Measurements from ENCODE around the gene RUNX2. TPM values are rescaled to one million over a fixed set of nuclear protein-coding genes. Genes with fewer than 3 reads are reported as not detected.

Gene RUNX2
- polyA plus RNA-seq, 1 donor (not counting 4 experiments of a cell fraction or from before 2014, with no cell fraction given): 1.4 TPM

DNA sequence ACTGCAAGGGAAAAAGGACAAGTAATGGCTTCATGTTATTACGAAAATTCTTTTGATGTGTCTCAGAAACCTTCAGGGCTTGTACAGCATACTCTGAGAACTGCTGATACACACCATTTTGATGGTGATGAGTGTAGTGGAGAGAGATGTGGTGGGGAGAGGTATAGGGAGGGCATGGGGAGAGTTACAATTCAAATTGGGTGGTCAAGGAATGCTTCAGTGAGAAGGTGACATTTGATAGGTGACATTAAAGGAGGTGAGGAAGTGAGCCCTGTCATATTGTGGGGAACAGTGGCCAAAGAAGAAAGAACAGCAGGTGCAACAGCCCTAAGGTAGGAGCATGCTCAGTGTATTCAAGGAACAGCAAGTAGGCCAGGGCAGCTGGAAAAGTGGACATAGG is 368.6 kb downstream of the RUNX2 start:
- dilution Hi-C loops (cut with MboI; ENCODE audit: extremely low pct_ligation_motif_present, low sequenced_read_pairs): no loop called here
- FAIRE-seq (peak; percentile 51), DNase-seq (ENCODE audit: low read depth, low spot score) (no peak)
- Histone ChIP-seq H3K36me3 (ENCODE audit: control insufficient read depth in 2 of 2, extremely low read depth in 1 of 2, insufficient read depth in 2 of 2, low read length in 2 of 2) (no peaks in the 10 kb centered on the region), H4K20me1 (ENCODE audit: control insufficient read depth, extremely low read depth, insufficient read depth, low read length) (no peaks in the 10 kb centered on the region), H3K4me2 (ENCODE audit: control insufficient read depth, extremely low read depth, insufficient read depth, low read depth, low read length) (peak overlapping the region; percentile 24), H3K9ac (ENCODE audit: control insufficient read depth, extremely low read depth, insufficient read depth, low read length) (no peak overlapping the region), H2AFZ (ENCODE audit: control insufficient read depth, low read length) (no peak overlapping the region), H3K9me1 (ENCODE audit: control insufficient read depth, extremely low read depth, insufficient read depth, low read length) (no peaks in the 10 kb centered on the region), H3K9me3 (ENCODE audit: control insufficient read depth, low read depth, low read length) (no peaks in the 10 kb centered on the region), H3K4me3 (ENCODE audit: control insufficient read depth in 2 of 3, extremely low read depth in 1 of 3, insufficient read depth in 2 of 3, low read depth in 1 of 3, low read length in 3 of 3) (no peak overlapping the region), H3K27me3 (ENCODE audit: control insufficient read depth, extremely low read depth, insufficient read depth, low read length) (no peaks in the 10 kb centered on the region), H3K79me2 (ENCODE audit: control insufficient read depth, insufficient read depth, low read length) (no peaks in the 10 kb centered on the region), H3K4me1 (ENCODE audit: control insufficient read depth, extremely low read depth, insufficient read depth, low read length) (peaks cover 23% of the 10 kb centered on the region), H3K27ac (ENCODE audit: control insufficient read depth, insufficient read depth, low read length) (peak overlapping the region; percentile 58)
- TF ChIP-seq, protein P1, sequence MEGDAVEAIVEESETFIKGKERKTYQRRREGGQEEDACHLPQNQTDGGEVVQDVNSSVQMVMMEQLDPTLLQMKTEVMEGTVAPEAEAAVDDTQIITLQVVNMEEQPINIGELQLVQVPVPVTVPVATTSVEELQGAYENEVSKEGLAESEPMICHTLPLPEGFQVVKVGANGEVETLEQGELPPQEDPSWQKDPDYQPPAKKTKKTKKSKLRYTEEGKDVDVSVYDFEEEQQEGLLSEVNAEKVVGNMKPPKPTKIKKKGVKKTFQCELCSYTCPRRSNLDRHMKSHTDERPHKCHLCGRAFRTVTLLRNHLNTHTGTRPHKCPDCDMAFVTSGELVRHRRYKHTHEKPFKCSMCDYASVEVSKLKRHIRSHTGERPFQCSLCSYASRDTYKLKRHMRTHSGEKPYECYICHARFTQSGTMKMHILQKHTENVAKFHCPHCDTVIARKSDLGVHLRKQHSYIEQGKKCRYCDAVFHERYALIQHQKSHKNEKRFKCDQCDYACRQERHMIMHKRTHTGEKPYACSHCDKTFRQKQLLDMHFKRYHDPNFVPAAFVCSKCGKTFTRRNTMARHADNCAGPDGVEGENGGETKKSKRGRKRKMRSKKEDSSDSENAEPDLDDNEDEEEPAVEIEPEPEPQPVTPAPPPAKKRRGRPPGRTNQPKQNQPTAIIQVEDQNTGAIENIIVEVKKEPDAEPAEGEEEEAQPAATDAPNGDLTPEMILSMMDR (optimal IDR thresholded peaks at IDR 0.05 in 1 of 3, IDR thresholded peaks at IDR 0.05 in 1 of 3, conservative IDR thresholded peaks at IDR 0.05 in 1 of 3; ENCODE audit: extremely low read depth in 1 of 3, insufficient read depth in 2 of 3, low read length in 3 of 3): no peak
- no peak for TF ChIP-seq EZH2 (IDR thresholded peaks at IDR 0.05; ENCODE audit: low read length)

GRCh38 chr6:45697605-45698004 is 369.5 kb downstream of the RUNX2 start:
- Histone ChIP-seq H3K27ac (ENCODE audit: control insufficient read depth, insufficient read depth, low read length) (peak overlapping the region; percentile 58), H3K79me2 (ENCODE audit: control insufficient read depth, insufficient read depth, low read length) (no peaks in the 10 kb centered on the region), H3K9me3 (ENCODE audit: control insufficient read depth, low read depth, low read length) (no peaks in the 10 kb centered on the region), H3K4me2 (ENCODE audit: control insufficient read depth, extremely low read depth, insufficient read depth, low read depth, low read length) (peak overlapping the region; percentile 0), H3K36me3 (ENCODE audit: control insufficient read depth in 2 of 2, extremely low read depth in 1 of 2, insufficient read depth in 2 of 2, low read length in 2 of 2) (no peaks in the 10 kb centered on the region), H3K27me3 (ENCODE audit: control insufficient read depth, extremely low read depth, insufficient read depth, low read length) (no peaks in the 10 kb centered on the region), H4K20me1 (ENCODE audit: control insufficient read depth, extremely low read depth, insufficient read depth, low read length) (no peaks in the 10 kb centered on the region), H2AFZ (ENCODE audit: control insufficient read depth, low read length) (peak overlapping the region; percentile 42), H3K4me3 (ENCODE audit: control insufficient read depth in 2 of 3, extremely low read depth in 1 of 3, insufficient read depth in 2 of 3, low read depth in 1 of 3, low read length in 3 of 3) (no peak overlapping the region), H3K9ac (ENCODE audit: control insufficient read depth, extremely low read depth, insufficient read depth, low read length) (peak overlapping the region; percentile 16), H3K4me1 (ENCODE audit: control insufficient read depth, extremely low read depth, insufficient read depth, low read length) (peaks cover 24% of the 10 kb centered on the region), H3K9me1 (ENCODE audit: control insufficient read depth, extremely low read depth, insufficient read depth, low read length) (no peaks in the 10 kb centered on the region)
- peak; percentile 68 for DNase-seq (ENCODE audit: low read depth, low spot score)
- dilution Hi-C loops (cut with MboI; ENCODE audit: extremely low pct_ligation_motif_present, low sequenced_read_pairs): no loop called here
- FAIRE-seq: peak; percentile 90
- TF ChIP-seq, protein P1 (optimal IDR thresholded peaks at IDR 0.05 in 1 of 3, IDR thresholded peaks at IDR 0.05 in 1 of 3, conservative IDR thresholded peaks at IDR 0.05 in 1 of 3; ENCODE audit: extremely low read depth in 1 of 3, insufficient read depth in 2 of 3, low read length in 3 of 3): no peak
- TF ChIP-seq EZH2 (IDR thresholded peaks at IDR 0.05; ENCODE audit: low read length): no peak
